Dedifferentiated amniotic fluid mesenchymal stem cell (primary cell): ENCODE measurements around the gene GPRIN1.
A peak's percentile ranks its signal among the peaks of the same experiment; 100 is the strongest.
"Not testable (repeated sequence)": the region's sequence is repeated elsewhere in the genome, so short reads cannot be mapped to it uniquely, and the experiment has no call there.

Experiments used
- DNase-seq: peaks from one replicate; pipeline ENCODE4 v3.0.0-alpha.2; 2016; ENCODE audit errors: extremely low spot score

GPRIN1 gene

DNA sequence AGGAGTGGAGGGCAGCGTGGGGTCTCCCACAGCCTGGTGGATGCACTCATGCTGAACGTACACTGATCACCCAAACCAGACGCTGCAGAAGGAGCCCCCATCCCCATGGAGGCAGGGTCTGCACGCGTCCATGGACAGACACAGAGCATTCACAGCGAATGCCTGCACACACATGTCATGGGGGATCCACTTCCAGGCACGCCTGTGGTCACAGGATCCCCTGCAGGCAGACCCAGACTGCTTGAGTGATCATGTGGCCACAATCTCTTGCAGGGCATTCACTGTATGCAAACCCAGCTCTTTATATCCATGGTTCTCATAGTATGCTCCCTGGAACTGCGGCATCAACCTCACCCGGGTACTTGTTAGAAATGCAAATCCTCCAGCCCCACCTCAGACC, 15.0 kb upstream of the GPRIN1 start:
- DNase-seq = no peak

DNA sequence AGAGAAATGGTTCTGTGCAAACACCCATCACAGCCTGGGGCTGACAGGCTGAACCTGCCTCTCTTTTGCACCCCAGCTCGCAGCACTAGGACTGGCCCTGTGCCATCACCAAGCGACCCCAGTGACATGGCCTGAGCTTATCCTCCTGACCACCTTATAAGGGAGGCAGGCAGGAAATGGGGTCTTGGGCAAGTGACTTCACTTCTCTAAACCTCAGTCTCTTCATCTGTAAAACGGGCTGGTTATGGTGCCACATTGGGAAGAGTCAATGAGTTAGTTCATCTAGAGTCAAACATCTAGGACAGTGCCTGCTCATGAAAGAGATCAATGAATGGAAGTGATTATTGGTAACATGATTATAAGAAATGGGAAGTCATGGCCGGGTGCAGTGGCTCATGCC, 14.2 kb upstream of the GPRIN1 start:
- DNase-seq = no peak

- no peak for DNase-seq
These were observed 11.7 kb upstream of the GPRIN1 start for GRCh38 chr5:176621661-176622079.

DNA sequence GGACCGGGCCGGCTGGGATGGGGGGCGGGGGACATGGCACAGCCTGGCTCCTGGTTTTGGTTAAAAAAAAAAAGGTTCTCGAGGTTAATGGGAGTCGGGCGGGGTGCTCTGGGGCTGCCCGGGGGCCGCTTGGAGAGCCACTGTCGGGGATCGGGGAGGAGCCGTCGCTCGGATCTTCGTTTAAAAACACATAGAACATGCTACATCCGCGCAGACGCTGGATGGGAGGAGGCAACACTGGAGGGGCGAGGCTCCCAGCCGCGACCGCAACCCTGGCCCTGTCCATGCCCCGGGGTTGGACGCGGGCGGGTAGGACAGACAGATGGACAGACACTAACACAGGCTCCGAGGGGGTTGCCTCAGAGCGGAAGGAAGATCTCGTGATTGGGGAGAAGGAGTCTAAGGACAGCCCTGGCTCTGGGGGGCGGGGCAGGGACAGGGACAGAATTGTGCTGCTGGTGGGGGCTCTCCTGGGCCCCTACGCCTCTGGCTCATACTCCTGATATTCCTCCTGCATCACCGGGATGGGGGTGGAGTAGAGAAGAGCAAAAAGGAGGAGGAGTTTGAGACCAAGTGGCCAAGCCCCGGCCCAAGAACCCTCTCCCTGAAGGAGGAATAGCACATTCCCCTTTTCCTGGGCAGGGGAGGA, 10.5 kb upstream of the GPRIN1 start:
- DNase-seq = no peak

- DNase-seq = no peak
These were observed 9.8 kb upstream of the GPRIN1 start for GRCh38 chr5:176619569-176620332.

GRCh38 chr5:176619203-176619568, 9.2 kb upstream of the GPRIN1 start:
- no peak for DNase-seq

- DNase-seq = no peak
These were observed 8.8 kb upstream of the GPRIN1 start for GRCh38 chr5:176618783-176619182.

- DNase-seq = no peak
These were observed 6.6 kb upstream of the GPRIN1 start for GRCh38 chr5:176616511-176616910.

GRCh38 chr5:176614805-176615478, 5.0 kb upstream of the GPRIN1 start:
- no peak for DNase-seq

DNA sequence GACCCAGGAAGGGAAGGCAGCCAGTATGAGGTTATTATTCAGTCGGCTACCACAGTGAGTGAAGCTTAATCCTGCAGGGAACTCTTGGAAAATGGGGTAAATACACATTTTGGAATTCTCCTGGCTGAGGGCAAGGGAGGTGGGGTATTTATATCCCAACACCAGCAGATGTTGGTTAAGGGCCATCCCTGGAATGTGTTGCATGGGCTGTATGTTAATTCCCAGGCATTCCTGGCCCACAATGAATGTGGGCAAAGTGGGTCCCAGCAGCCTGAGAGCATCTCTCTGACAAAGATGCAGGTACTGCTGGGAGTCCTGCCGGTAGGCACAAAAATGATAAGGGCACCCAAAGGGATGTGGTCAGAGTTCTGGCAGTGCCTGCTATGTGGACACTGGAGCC, 2.9 kb upstream of the GPRIN1 start:
- DNase-seq = no peak

- DNase-seq = no peak
These were observed 2.1 kb upstream of the GPRIN1 start for GRCh38 chr5:176612008-176612407.

DNA sequence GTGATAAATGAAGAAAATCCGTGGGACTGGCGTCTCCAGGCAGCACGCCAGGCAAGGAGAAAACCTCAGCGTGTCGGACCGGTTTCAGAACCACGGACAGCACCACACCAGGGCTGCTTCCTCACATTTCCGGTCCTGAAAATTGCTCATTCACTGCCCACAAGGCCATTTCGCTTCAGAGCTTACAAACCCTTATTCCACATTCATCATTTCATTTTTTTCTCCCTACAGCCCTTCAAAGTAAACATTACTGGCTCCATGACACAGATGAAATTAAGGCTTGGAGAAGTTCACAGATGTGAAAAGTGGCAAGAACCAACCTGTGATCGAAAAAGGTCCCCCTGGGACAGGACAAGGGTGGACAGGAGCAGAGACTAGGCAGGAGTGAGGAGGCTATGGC, 1.5 kb upstream of the GPRIN1 start:
- peak; percentile 81 for DNase-seq

DNA sequence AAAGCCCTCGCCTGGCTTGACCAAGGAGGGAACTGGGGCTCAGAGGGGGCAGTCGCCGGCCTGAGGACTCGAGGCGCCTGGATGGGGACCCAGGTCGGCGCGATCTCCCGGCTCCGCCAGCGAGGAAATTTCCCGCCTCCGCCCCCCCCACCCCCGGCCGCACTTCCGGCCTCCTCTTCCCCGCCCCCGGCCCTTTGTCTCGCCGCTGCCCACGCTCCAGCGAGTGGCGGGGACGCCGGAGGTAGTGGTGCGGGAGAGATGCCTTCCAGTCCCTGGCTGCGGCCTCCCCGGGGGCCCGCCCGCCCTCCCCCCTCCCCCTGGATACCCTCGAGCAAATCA, 448 bp upstream of the GPRIN1 start:
- no peak for DNase-seq

- DNase-seq = no peak
These were observed 826 bp downstream of the GPRIN1 start for GRCh38 chr5:176608937-176609723.

DNA sequence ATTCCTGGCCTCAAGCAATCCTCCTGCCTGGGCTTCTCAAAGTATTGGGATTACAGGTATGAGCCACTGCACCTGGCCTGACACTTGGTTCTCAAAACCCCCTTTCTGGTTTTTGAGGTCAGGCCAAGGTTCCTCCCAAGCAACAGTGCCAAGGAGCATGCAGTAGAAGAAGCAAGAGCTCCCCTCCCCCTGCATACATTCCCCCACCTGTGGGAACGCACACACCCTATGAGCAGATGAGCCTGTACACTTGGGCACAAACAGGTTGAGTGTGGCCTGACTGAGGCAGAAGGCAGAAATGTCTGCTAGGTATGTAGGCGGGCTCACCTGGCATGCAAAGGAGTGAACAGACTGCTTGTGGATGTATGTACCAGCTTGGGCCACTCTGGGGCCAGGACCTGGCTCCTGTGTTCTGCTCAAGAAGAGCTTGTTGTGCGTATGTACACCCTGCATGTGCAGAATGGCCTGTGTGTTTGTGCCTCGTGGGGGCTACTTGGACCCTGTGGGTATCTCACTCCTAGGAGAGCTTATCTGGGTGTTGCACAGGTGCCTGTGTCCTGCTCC, 1.7 kb downstream of the GPRIN1 start:
- no peak for DNase-seq

DNA sequence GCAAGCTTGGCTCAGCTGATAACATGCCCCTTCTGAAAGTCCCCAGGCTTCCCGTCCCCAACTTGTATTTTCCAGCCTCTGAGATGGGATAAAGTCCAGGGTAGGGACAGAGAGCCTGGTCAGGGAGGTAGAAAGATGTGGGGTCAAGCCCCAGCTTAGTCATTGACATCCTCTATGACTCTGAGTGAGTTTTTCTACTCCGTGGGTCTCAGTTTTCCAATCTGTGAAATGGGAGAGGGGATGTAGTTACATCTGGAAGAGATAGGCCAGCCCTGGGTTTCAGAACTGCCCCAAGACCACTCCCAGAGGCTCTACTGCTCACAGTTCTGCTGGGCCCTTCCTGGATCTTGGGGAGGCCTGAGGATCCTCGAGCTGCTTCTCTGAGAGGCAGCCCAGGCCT, 3.1 kb downstream of the GPRIN1 start:
- no peak for DNase-seq

- DNase-seq = no peak
These were observed 3.9 kb downstream of the GPRIN1 start for GRCh38 chr5:176606032-176606431.

DNA sequence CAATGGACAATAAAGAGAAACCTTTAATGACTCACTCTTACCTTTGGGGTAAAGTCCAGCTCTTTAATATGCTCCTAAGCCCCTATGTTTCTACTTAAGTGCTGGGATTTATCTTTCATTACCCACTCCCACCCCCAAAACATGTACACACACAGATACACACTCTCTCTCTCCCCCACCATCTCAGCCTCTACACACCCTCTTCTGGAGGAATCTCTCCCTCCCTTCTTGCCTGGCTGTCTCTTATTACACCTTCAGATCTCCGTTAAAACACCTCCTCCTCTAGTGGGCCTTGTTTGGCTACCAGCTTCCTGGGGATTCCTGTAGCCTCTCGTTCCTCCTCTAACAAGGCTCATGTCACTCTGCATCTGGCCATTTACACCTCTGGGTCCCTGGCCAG, 6.9 kb downstream of the GPRIN1 start:
- no peak for DNase-seq

DNA sequence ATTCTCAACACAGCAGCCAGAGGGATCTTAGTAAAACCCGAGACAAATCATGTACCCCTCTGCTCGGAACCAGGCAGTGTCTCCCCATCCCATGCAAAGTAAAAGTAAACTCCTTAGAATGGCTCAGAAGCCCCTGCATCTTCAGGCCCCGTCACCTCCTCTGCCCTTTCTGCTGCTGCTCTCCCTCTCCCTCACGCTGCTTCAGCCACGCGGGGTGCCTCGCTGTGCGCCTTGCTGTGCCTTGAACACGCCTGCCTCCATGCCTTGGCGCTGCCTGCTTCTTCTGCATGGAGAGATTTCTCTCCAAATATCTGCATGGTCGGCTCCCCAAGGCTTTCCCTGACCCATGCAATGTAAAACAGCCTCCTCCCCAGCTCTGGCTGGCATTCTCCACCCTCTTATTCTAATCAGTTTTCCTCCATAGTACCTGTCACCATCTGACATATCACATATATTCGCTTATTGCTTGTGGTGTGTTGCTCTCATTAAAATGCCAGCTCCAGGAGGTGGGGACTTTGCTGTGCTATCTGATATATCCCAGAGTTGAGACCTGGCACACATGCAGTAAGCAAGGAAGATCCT, 8.0 kb downstream of the GPRIN1 start:
- no peak for DNase-seq

- DNase-seq = not testable (repeated sequence)
These were observed 10.1 kb downstream of the GPRIN1 start for GRCh38 chr5:176599749-176600430.
